Tibial nerve (tissue), 3 donors: Measurements from ENCODE around the gene ROR1.

ENCODE experiments used
- POLR2A ChIP-seq, 2 donors: fragments of 450-650 bp; IDR thresholded peaks; one replicate each; pipeline ENCODE4 v1.6.1; 2017; ENCODE audit warnings: antibody characterized with exemption in 2 of 2, mild to moderate bottlenecking in 2 of 2, moderate library complexity in 2 of 2
- TF ChIP-seq, protein P1 (sequence below), 5 experiments: fragments of 200-600 bp in 3 of 5; fragments of 450-650 bp in 2 of 5; sonication (generic) in 3 of 5; IDR thresholded peaks; one replicate each; pipeline ENCODE4 v1.5.1; 2016 to 2019; ENCODE audit warnings: antibody characterized with exemption in 5 of 5, mild to moderate bottlenecking in 3 of 5, moderate library complexity in 2 of 5

DNA sequence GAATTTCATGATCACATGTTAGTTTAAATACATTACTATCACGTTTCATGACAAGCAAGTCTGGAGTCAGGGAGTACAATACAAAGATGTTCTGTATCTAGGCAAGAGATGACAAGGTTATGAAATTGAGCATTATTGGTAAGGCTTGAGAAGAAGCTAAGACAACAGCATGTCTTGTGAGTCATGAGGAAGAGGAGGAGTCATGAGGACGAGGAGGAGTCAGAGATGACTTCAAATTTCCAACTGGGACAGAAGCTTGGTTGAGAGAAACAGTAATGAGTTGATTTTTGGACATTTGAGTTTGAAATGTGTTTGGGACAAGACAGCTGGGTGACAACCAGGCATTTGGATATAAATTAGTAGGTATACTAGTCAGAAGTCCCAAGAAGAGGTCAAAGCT lies 425.3 kb downstream of the ROR1 start:
- no peak for TF ChIP-seq POLR2A (IDR thresholded peaks at IDR 0.05)
- TF ChIP-seq, protein P1, sequence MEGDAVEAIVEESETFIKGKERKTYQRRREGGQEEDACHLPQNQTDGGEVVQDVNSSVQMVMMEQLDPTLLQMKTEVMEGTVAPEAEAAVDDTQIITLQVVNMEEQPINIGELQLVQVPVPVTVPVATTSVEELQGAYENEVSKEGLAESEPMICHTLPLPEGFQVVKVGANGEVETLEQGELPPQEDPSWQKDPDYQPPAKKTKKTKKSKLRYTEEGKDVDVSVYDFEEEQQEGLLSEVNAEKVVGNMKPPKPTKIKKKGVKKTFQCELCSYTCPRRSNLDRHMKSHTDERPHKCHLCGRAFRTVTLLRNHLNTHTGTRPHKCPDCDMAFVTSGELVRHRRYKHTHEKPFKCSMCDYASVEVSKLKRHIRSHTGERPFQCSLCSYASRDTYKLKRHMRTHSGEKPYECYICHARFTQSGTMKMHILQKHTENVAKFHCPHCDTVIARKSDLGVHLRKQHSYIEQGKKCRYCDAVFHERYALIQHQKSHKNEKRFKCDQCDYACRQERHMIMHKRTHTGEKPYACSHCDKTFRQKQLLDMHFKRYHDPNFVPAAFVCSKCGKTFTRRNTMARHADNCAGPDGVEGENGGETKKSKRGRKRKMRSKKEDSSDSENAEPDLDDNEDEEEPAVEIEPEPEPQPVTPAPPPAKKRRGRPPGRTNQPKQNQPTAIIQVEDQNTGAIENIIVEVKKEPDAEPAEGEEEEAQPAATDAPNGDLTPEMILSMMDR (IDR thresholded peaks at IDR 0.05) = no peak
